Neural cell (in vitro differentiated cells): ENCODE results near the gene CRYBA4. TPM values are rescaled to one million over a fixed set of nuclear protein-coding genes. Genes with fewer than 3 reads are reported as not detected.
A peak's percentile ranks its signal among the peaks of the same experiment; 100 is the strongest.

Experiments used
- H2AFZ ChIP-seq: fragments of 200-600, 300-800 bp; sonication (generic), shearing (Covaris generic); 2 replicates; pipeline ENCODE4 v1.6.0; 2014; ENCODE audit warnings: low read depth, mild to moderate bottlenecking, antibody characterized with exemption, low read length, moderate library complexity
- H3F3A ChIP-seq: fragments of 200-600 bp; shearing (Covaris generic); 2 replicates; pipeline ENCODE4 v1.6.1; 2016; ENCODE audit warnings: mild to moderate bottlenecking, moderate library complexity, mixed read lengths, antibody characterized with exemption, low read length; ENCODE audit not compliant: insufficient read depth, poor library complexity, severe bottlenecking
- H3K27ac ChIP-seq: fragments of 200-600, 300-800 bp; sonication (generic), shearing (Covaris generic); 2 replicates; pipeline ENCODE4 v1.5.1; 2014; ENCODE audit warnings: mild to moderate bottlenecking, low read length, moderate library complexity
- H3K27me3 ChIP-seq: fragments of 300-800, 200-600 bp; sonication (generic), shearing (Covaris generic); 2 replicates; pipeline ENCODE4 v1.6.0; 2014; ENCODE audit warnings: mild to moderate bottlenecking, low read depth, low read length, moderate library complexity; ENCODE audit not compliant: insufficient read depth
- H3K36me3 ChIP-seq: fragments of 300-800, 200-600 bp; sonication (generic), shearing (Covaris generic); 2 replicates; pipeline ENCODE4 v1.5.1; 2014; ENCODE audit warnings: mild to moderate bottlenecking, antibody characterized with exemption, low read length, moderate library complexity; ENCODE audit not compliant: insufficient read depth
- H3K4me2 ChIP-seq: fragments of 300-800, 200-600 bp; sonication (generic), shearing (Covaris generic); 2 replicates; pipeline ENCODE4 v1.6.0; 2014; ENCODE audit warnings: mild to moderate bottlenecking, low read length
- H3K4me3 ChIP-seq: fragments of 300-800, 200-600 bp; sonication (generic), shearing (Covaris generic); 2 replicates; pipeline ENCODE4 v1.5.1; 2014; ENCODE audit warnings: mild to moderate bottlenecking, low read length, moderate library complexity
- H3K79me2 ChIP-seq: fragments of 200-600 bp; shearing (Covaris generic); replicated peaks from 2 replicates; pipeline ENCODE4 v1.6.0; 2014; ENCODE audit warnings: mild to moderate bottlenecking, low read length, moderate library complexity; ENCODE audit not compliant: insufficient read depth
- H3K9ac ChIP-seq: fragments of 300-800, 200-600 bp; sonication (generic), shearing (Covaris generic); 2 replicates; pipeline ENCODE4 v1.6.1; 2016; ENCODE audit warnings: mild to moderate bottlenecking, low read length, mixed read lengths
- H3K9me2 ChIP-seq: fragments of 200-600 bp; shearing (Covaris generic); 2 replicates; pipeline ENCODE4 v1.6.1; 2016; ENCODE audit warnings: mild to moderate bottlenecking, low read length, mixed read lengths; ENCODE audit not compliant: insufficient read depth
- H3K9me3 ChIP-seq: fragments of 200-600, 300-800 bp; sonication (generic), shearing (Covaris generic); 2 replicates; pipeline ENCODE4 v1.6.1; 2016; ENCODE audit warnings: mild to moderate bottlenecking, mixed run types, low read length, moderate library complexity, mixed read lengths
- H4K20me1 ChIP-seq: fragments of 200-600 bp; shearing (Covaris generic); 2 replicates; pipeline ENCODE4 v1.6.1; 2016; ENCODE audit warnings: mild to moderate bottlenecking, mixed run types; ENCODE audit not compliant: insufficient read depth
- EP300 ChIP-seq: fragments of 450-650 bp; conservative IDR thresholded peaks from 2 replicates; pipeline ENCODE4 v1.6.1; 2014; ENCODE audit warnings: antibody characterized with exemption, mild to moderate bottlenecking, moderate library complexity; ENCODE audit not compliant: poor library complexity, severe bottlenecking
- EZH2 ChIP-seq: fragments of 200-600, 300-800 bp; shearing (Covaris generic), sonication (generic); IDR thresholded peaks from 2 replicates; pipeline ENCODE4 v1.6.1; 2014; ENCODE audit warnings: antibody characterized with exemption, low read length, borderline replicate concordance, mild to moderate bottlenecking; ENCODE audit not compliant: insufficient read depth, poor library complexity, severe bottlenecking
- MXI1 ChIP-seq: fragments of 450-650 bp; conservative IDR thresholded peaks from 2 replicates; pipeline ENCODE4 v1.6.1; 2014; ENCODE audit warnings: antibody characterized with exemption, mild to moderate bottlenecking; ENCODE audit not compliant: poor library complexity, severe bottlenecking
- POLR2AphosphoS5 ChIP-seq: IDR thresholded peaks from 2 replicates; pipeline ENCODE4 v1.6.1; 2012
- RAD21 ChIP-seq: fragments of 450-650 bp; conservative IDR thresholded peaks from 2 replicates; pipeline ENCODE4 v1.6.1; 2014; ENCODE audit warnings: antibody characterized with exemption, mild to moderate bottlenecking, moderate library complexity
- SMC3 ChIP-seq: fragments of 450-650 bp; conservative IDR thresholded peaks from 2 replicates; pipeline ENCODE4 v1.6.1; 2014; ENCODE audit warnings: antibody characterized with exemption, mild to moderate bottlenecking, moderate library complexity; ENCODE audit not compliant: poor library complexity
- TAF1 ChIP-seq: IDR thresholded peaks from 2 replicates; pipeline ENCODE4 v1.6.1; 2012; ENCODE audit warnings: low read depth
- polyA plus RNA-seq: library from polyadenylated mRNA; depleted of rRNA; stranded (reverse); fragments of >200 nt; gene quantifications from 2 replicates; pipeline ENCODE4 v1.2.3, GENCODE V29; 2014
- TF ChIP-seq, protein P1 (sequence below): IDR thresholded peaks from 2 replicates; pipeline ENCODE4 v1.6.1; 2012; ENCODE audit warnings: borderline replicate concordance
- TF ChIP-seq, protein P2 (sequence below): fragments of 450-650 bp; IDR thresholded peaks from 2 replicates; pipeline ENCODE4 v1.5.1; 2014; ENCODE audit warnings: antibody characterized with exemption, mild to moderate bottlenecking, moderate library complexity; ENCODE audit not compliant: poor library complexity, severe bottlenecking

Gene CRYBA4
- polyA plus RNA-seq, 1 donor from 2014 or later, result not detected

- Histone ChIP-seq H3K27ac (no peak overlapping the region), H3K4me2 (no peak overlapping the region), H3K9me2 (no peaks in the 10 kb centered on the region), H3K4me3 (no peak overlapping the region), H3K9ac (no peak overlapping the region), H2AFZ (no peak overlapping the region), H3K27me3 (no peaks in the 10 kb centered on the region), H3F3A (no peaks in the 10 kb centered on the region), H4K20me1 (no peaks in the 10 kb centered on the region), H3K36me3 (no peaks in the 10 kb centered on the region), H3K9me3 (no peaks in the 10 kb centered on the region), H3K79me2 (peaks cover 4% of the 10 kb centered on the region)
- TF ChIP-seq, protein P1, sequence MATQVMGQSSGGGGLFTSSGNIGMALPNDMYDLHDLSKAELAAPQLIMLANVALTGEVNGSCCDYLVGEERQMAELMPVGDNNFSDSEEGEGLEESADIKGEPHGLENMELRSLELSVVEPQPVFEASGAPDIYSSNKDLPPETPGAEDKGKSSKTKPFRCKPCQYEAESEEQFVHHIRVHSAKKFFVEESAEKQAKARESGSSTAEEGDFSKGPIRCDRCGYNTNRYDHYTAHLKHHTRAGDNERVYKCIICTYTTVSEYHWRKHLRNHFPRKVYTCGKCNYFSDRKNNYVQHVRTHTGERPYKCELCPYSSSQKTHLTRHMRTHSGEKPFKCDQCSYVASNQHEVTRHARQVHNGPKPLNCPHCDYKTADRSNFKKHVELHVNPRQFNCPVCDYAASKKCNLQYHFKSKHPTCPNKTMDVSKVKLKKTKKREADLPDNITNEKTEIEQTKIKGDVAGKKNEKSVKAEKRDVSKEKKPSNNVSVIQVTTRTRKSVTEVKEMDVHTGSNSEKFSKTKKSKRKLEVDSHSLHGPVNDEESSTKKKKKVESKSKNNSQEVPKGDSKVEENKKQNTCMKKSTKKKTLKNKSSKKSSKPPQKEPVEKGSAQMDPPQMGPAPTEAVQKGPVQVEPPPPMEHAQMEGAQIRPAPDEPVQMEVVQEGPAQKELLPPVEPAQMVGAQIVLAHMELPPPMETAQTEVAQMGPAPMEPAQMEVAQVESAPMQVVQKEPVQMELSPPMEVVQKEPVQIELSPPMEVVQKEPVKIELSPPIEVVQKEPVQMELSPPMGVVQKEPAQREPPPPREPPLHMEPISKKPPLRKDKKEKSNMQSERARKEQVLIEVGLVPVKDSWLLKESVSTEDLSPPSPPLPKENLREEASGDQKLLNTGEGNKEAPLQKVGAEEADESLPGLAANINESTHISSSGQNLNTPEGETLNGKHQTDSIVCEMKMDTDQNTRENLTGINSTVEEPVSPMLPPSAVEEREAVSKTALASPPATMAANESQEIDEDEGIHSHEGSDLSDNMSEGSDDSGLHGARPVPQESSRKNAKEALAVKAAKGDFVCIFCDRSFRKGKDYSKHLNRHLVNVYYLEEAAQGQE, result no peak
- no peak for TF ChIP-seq EZH2
- TF ChIP-seq TAF1, result no peak
- TF ChIP-seq POLR2AphosphoS5, result no peak
- no peak for TF ChIP-seq RAD21
- TF ChIP-seq EP300, result no peak
- no peak for TF ChIP-seq MXI1
- TF ChIP-seq SMC3, result no peak
- TF ChIP-seq, protein P2, sequence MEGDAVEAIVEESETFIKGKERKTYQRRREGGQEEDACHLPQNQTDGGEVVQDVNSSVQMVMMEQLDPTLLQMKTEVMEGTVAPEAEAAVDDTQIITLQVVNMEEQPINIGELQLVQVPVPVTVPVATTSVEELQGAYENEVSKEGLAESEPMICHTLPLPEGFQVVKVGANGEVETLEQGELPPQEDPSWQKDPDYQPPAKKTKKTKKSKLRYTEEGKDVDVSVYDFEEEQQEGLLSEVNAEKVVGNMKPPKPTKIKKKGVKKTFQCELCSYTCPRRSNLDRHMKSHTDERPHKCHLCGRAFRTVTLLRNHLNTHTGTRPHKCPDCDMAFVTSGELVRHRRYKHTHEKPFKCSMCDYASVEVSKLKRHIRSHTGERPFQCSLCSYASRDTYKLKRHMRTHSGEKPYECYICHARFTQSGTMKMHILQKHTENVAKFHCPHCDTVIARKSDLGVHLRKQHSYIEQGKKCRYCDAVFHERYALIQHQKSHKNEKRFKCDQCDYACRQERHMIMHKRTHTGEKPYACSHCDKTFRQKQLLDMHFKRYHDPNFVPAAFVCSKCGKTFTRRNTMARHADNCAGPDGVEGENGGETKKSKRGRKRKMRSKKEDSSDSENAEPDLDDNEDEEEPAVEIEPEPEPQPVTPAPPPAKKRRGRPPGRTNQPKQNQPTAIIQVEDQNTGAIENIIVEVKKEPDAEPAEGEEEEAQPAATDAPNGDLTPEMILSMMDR, result no peak
Measured at GRCh38 chr22:26651815-26652214, 30.1 kb downstream of the CRYBA4 start.

DNA sequence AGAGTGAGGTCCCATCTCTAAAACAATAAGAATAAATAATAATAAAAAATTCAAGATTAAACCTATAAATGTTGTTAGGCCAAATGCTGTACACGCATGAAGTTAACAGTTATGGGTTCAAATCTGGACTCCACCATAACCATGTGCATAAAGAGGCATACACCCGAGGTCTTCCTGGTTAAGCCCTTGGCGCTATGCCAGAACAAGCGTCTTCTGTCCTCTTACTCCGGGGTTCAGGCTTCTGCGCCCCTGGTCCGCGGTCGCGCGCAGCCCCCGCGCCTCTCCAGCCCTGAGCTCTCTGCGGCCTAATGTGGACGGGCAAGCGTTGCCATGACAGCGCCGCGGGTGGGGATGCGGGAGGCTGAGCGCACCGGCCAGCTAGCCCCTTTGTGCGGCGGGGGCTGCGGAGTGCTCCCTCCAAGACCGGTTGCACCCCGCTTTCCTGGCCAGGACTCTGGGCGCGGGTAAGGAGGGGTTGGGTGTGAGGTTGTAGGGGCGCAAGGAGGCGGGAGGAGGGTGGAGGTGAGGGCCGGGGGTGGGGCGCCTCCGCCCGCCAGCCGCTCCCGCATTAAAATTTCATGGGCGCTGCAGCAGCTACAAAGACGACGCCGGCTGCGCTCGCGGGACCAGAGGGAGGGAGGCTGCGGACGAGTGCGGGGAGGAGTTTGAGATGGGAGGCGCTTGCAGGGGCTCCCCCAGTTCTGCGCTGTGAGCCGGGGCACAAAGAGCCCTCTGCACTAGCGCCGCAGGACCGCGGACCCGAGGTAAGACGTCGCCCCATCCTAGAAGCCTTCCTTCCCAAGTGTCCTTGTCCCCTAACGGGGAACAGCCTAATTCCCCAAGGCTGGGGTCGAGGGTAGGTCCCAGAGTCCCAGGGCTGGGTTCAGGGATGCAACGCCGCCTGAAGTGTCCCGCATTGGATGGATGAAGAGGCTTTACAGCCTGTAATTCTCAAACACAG, 35.4 kb downstream of the CRYBA4 start, which contains the start of gene MIAT:
TSS of gene MIAT (plus strand) at position 698 of the 961 bp plus-strand sequence.
- no peaks in the 10 kb centered on the region for H3K27me3 ChIP-seq
- TF ChIP-seq RAD21 (peak; percentile 33), SMC3 (peak; percentile 35), EP300 (peak; percentile 46), MXI1 (peak; percentile 38), POLR2AphosphoS5 (peak; percentile 81), TAF1 (peak; percentile 53), EZH2 (no peak)
- TF ChIP-seq, protein P2, result no peak
- TF ChIP-seq, protein P1, result peak; percentile 90
- peaks cover 4% of the 10 kb centered on the region for H3F3A ChIP-seq
- peak within 1 kb of the TSS; percentile 87 for H3K4me2 ChIP-seq
- peak within 1 kb of the TSS; percentile 98 for H3K4me3 ChIP-seq
- H4K20me1 ChIP-seq, result peaks cover 21% of the 10 kb centered on the region
- H3K9me3 ChIP-seq, result no peaks in the 10 kb centered on the region
- H3K36me3 ChIP-seq, result no peaks in the 10 kb centered on the region
- H3K9ac ChIP-seq, result peak within 1 kb of the TSS; percentile 100
- peaks cover 54% of the 10 kb centered on the region for H3K79me2 ChIP-seq
- H3K27ac ChIP-seq, result peak within 1 kb of the TSS; percentile 94
- H3K9me2 ChIP-seq, result no peaks in the 10 kb centered on the region
- peak within 1 kb of the TSS; percentile 95 for H2AFZ ChIP-seq
